ENCODE data around the gene HDAC9. TPM values are rescaled to one million over a fixed set of nuclear protein-coding genes. Genes with fewer than 3 reads are reported as not detected.

The HDAC9 gene
- total RNA-seq, 1 donor from 2014 or later = 32.4 TPM

DNA sequence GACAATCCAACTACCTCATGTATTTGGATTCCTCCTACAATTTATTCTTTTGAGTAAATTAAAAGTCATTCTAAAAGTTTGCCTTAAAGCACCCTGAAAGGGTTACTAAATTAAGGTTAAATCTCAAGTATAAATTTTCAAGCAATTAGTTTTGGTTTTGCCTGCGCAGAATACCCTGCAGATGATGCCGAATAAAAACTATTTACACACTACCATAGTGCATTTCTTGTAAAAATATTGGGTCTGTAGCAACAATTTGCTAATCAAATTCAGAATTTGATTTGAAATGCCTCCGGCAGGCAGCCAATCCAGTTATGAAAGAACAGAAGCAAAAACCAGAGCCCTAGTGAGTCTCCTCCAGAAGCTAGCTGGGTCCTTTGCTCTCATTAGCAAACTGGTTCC is 499.7 kb downstream of the HDAC9 start:
- no peaks in the 10 kb centered on the region for H3K27me3 ChIP-seq
- intact Hi-C loops (cut with DNase I) = no loop called here
- H3K9me3 ChIP-seq = no peaks in the 10 kb centered on the region
- no peak for DNase-seq (ENCODE audit: extremely low spot score in 2 of 2)
- no peak overlapping the region for H3K4me3 ChIP-seq
- H3K36me3 ChIP-seq = no peaks in the 10 kb centered on the region
- no peaks in the 10 kb centered on the region for H3K4me1 ChIP-seq
- H3K27ac ChIP-seq = no peak overlapping the region
- TF ChIP-seq, protein P1, sequence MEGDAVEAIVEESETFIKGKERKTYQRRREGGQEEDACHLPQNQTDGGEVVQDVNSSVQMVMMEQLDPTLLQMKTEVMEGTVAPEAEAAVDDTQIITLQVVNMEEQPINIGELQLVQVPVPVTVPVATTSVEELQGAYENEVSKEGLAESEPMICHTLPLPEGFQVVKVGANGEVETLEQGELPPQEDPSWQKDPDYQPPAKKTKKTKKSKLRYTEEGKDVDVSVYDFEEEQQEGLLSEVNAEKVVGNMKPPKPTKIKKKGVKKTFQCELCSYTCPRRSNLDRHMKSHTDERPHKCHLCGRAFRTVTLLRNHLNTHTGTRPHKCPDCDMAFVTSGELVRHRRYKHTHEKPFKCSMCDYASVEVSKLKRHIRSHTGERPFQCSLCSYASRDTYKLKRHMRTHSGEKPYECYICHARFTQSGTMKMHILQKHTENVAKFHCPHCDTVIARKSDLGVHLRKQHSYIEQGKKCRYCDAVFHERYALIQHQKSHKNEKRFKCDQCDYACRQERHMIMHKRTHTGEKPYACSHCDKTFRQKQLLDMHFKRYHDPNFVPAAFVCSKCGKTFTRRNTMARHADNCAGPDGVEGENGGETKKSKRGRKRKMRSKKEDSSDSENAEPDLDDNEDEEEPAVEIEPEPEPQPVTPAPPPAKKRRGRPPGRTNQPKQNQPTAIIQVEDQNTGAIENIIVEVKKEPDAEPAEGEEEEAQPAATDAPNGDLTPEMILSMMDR (IDR thresholded peaks at IDR 0.05) = no peak
- no peak for TF ChIP-seq POLR2AphosphoS5 (IDR thresholded peaks at IDR 0.05; ENCODE audit: insufficient read depth in 1 of 2, low read depth in 1 of 2)
- no peak for TF ChIP-seq POLR2A (IDR thresholded peaks at IDR 0.05)

- no peak overlapping the region for H3K4me3 ChIP-seq
- intact Hi-C loops (cut with DNase I) = no loop called here
- H3K4me1 ChIP-seq = no peaks in the 10 kb centered on the region
- no peak for DNase-seq (ENCODE audit: extremely low spot score in 2 of 2)
- H3K27me3 ChIP-seq = no peaks in the 10 kb centered on the region
- H3K36me3 ChIP-seq = no peaks in the 10 kb centered on the region
- H3K27ac ChIP-seq = no peak overlapping the region
- H3K9me3 ChIP-seq = no peaks in the 10 kb centered on the region
- TF ChIP-seq, protein P1 (IDR thresholded peaks at IDR 0.05) = no peak
- TF ChIP-seq POLR2AphosphoS5 (IDR thresholded peaks at IDR 0.05; ENCODE audit: insufficient read depth in 1 of 2, low read depth in 1 of 2) = no peak
- no peak for TF ChIP-seq POLR2A (IDR thresholded peaks at IDR 0.05)
Measured at GRCh38 chr7:18995811-18996426, 500.4 kb downstream of the HDAC9 start.

DNA sequence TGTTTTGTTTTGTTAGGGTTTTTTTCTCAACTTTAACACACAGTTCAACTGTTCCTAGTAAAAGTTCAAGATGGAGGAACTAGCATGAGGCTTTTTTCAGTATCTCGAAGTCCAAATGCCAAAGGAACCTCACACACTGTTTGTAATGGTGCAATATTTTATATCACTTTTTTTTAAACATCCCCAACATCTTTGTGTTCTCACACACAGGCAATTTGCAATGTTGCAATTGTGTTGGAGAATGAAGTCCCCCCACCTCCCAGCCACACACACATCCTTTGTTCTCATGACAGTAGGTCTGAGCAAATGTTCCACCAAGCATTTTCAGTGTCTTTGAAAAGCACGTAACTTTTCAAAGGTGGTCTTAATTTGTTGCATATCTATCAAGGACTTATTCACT is 501.0 kb downstream of the HDAC9 start:
- H3K4me3 ChIP-seq = no peak overlapping the region
- TF ChIP-seq POLR2AphosphoS5 (IDR thresholded peaks at IDR 0.05; ENCODE audit: insufficient read depth in 1 of 2, low read depth in 1 of 2) (no peak), POLR2A (IDR thresholded peaks at IDR 0.05) (no peak)
- TF ChIP-seq, protein P1 (IDR thresholded peaks at IDR 0.05) = no peak
- no peak for DNase-seq (ENCODE audit: extremely low spot score in 2 of 2)
- no peaks in the 10 kb centered on the region for H3K9me3 ChIP-seq
- intact Hi-C loops (cut with DNase I) = no loop called here
- no peak overlapping the region for H3K27ac ChIP-seq
- no peaks in the 10 kb centered on the region for H3K27me3 ChIP-seq
- H3K4me1 ChIP-seq = no peaks in the 10 kb centered on the region
- H3K36me3 ChIP-seq = no peaks in the 10 kb centered on the region

DNA sequence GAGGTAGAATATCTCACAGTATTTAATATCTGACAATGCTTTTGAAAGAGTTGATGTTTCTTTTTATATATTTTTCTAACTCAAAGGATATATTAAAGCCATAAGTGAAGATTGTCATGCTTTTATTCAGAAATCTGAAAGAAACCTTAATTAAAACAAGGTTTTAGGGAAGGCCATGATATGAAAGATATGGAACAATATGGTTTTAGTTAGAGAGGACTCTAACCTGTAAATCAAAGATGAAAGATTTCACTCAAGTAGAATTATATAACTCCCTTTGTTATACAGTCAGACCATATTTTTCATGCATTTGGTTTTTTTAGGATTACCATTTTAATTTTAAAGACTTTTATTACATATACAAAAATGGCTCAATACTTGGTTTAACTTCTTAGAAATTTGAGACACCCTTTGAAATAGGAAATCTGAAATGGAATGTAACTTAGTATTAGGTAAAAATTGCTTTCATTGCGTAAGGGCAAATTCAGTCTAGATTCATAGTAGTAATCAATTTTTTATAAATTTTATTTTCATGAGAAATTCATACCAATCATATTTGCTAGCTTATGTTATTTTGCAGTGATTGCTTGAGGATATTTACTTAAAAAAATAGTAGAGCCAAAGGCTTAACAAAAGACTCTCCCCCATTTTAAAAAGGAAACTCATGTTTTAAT is 502.1 kb downstream of the HDAC9 start:
- Histone ChIP-seq H3K27me3 (no peaks in the 10 kb centered on the region), H3K9me3 (no peaks in the 10 kb centered on the region), H3K4me3 (no peak overlapping the region), H3K27ac (no peak overlapping the region), H3K4me1 (no peaks in the 10 kb centered on the region), H3K36me3 (no peaks in the 10 kb centered on the region)
- no peak for DNase-seq (ENCODE audit: extremely low spot score in 2 of 2)
- intact Hi-C loops (cut with DNase I) = no loop called here
- TF ChIP-seq POLR2A (IDR thresholded peaks at IDR 0.05) = no peak
- TF ChIP-seq POLR2AphosphoS5 (IDR thresholded peaks at IDR 0.05; ENCODE audit: insufficient read depth in 1 of 2, low read depth in 1 of 2) = no peak
- TF ChIP-seq, protein P1 (IDR thresholded peaks at IDR 0.05) = no peak

GRCh38 chr7:19000410-19000809 is 504.9 kb downstream of the HDAC9 start:
- DNase-seq (ENCODE audit: extremely low spot score in 2 of 2) = no peak
- no peaks in the 10 kb centered on the region for H3K9me3 ChIP-seq
- no peak for TF ChIP-seq POLR2AphosphoS5 (IDR thresholded peaks at IDR 0.05; ENCODE audit: insufficient read depth in 1 of 2, low read depth in 1 of 2)
- TF ChIP-seq POLR2A (IDR thresholded peaks at IDR 0.05) = no peak
- TF ChIP-seq, protein P1 (IDR thresholded peaks at IDR 0.05) = no peak
- H3K36me3 ChIP-seq = no peaks in the 10 kb centered on the region
- H3K27me3 ChIP-seq = no peaks in the 10 kb centered on the region
- no peaks in the 10 kb centered on the region for H3K4me1 ChIP-seq
- intact Hi-C loops (cut with DNase I) = no loop called here
- H3K27ac ChIP-seq = no peak overlapping the region
- H3K4me3 ChIP-seq = no peak overlapping the region

All from vagina (tissue), 2 donors.